ENCODE measurements around the gene CACNB2.

DNA sequence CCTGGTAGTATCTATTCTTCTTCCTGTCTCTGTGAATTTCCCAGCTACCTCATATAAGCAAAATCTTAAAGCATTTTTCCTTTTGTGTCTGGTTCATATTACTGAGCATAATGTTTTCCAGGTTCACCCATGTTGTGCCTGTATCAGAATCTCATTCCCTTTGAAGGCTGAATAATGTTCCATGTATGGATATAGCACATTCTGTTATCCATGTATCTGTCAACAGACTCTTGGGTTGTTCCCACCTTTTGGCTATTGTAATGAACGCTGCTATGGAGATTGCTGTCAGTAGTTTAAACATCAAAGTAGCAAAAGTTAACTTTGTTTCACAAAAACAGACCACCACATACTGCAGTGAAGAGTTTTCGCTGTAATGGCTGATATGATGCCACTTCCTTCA lies 411.2 kb downstream of the CACNB2 start:
- TF ChIP-seq, protein P1, sequence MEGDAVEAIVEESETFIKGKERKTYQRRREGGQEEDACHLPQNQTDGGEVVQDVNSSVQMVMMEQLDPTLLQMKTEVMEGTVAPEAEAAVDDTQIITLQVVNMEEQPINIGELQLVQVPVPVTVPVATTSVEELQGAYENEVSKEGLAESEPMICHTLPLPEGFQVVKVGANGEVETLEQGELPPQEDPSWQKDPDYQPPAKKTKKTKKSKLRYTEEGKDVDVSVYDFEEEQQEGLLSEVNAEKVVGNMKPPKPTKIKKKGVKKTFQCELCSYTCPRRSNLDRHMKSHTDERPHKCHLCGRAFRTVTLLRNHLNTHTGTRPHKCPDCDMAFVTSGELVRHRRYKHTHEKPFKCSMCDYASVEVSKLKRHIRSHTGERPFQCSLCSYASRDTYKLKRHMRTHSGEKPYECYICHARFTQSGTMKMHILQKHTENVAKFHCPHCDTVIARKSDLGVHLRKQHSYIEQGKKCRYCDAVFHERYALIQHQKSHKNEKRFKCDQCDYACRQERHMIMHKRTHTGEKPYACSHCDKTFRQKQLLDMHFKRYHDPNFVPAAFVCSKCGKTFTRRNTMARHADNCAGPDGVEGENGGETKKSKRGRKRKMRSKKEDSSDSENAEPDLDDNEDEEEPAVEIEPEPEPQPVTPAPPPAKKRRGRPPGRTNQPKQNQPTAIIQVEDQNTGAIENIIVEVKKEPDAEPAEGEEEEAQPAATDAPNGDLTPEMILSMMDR (IDR thresholded peaks at IDR 0.05), result no peak
- TF ChIP-seq EP300 (IDR thresholded peaks at IDR 0.05), result no peak
